Measurements from ENCODE around the gene ANO8.
"Not testable (repeated sequence)": the region's sequence is repeated elsewhere in the genome, so short reads cannot be mapped to it uniquely, and the experiment has no call there.

Gene ANO8

GRCh38 chr19:17282488-17283125, 52.0 kb downstream of the ANO8 start:
- peak; percentile 72 for DNase-seq

GRCh38 chr19:17281391-17282304, 53.0 kb downstream of the ANO8 start, which contains the start of gene ANKLE1:
TSS of gene ANKLE1 (plus strand) at chr19:17281901. CDS start at chr19:17281921, 20 bp downstream.
- no peak for DNase-seq

GRCh38 chr19:17279436-17279835, 55.2 kb downstream of the ANO8 start:
- DNase-seq, result no peak

- no peak for DNase-seq
Measured at GRCh38 chr19:17275441-17276175, 59.0 kb downstream of the ANO8 start.

- not testable (repeated sequence) for DNase-seq
Measured at GRCh38 chr19:17274892-17275291, 59.8 kb downstream of the ANO8 start.
